SW480 (cell line): ENCODE measurements around the gene EPS8L2.
A peak's percentile ranks its signal among the peaks of the same experiment; 100 is the strongest.

ENCODE experiments used
- DNase-seq: peaks from one replicate; pipeline ENCODE4 v3.0.0-alpha.2; 2016; ENCODE audit warnings: low spot score

Gene EPS8L2

GRCh38 chr11:763073-763463, 57.0 kb downstream of the EPS8L2 start:
- DNase-seq, result peak; percentile 65

- peak; percentile 59 for DNase-seq
These were observed 57.7 kb downstream of the EPS8L2 start for GRCh38 chr11:763549-764321.

DNA sequence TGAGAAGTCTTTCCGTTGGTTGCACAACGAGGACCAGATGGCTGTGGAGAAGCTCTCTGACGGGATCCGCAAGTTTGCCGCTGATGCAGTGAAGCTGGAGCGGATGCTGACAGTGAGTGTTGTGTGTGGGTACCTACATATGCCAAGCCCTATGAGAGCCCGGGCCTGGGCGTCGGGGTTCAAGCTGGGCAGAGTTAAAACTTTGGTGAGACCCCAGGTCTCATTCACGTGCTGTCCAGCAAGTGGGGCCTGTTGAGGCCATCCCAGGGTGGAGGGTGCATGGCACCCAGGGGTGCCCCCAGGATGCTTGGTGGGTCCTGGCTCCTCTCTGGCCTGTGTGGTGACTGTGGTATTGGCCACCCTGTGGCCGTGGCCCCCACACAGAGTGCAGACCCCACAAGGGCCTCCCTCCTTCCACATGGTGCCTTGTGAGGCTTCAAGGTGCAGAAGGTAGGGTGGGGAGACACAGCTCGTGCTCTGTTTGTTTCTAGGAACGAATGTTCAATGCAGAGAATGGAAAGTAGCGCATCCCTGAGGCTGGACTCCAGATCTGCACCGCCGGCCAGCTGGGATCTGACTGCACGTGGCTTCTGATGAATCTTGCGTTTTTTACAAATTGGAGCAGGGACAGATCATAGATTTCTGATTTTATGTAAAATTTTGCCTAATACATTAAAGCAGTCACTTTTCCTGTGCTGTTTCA, 58.4 kb downstream of the EPS8L2 start:
- DNase-seq, result no peak

DNA sequence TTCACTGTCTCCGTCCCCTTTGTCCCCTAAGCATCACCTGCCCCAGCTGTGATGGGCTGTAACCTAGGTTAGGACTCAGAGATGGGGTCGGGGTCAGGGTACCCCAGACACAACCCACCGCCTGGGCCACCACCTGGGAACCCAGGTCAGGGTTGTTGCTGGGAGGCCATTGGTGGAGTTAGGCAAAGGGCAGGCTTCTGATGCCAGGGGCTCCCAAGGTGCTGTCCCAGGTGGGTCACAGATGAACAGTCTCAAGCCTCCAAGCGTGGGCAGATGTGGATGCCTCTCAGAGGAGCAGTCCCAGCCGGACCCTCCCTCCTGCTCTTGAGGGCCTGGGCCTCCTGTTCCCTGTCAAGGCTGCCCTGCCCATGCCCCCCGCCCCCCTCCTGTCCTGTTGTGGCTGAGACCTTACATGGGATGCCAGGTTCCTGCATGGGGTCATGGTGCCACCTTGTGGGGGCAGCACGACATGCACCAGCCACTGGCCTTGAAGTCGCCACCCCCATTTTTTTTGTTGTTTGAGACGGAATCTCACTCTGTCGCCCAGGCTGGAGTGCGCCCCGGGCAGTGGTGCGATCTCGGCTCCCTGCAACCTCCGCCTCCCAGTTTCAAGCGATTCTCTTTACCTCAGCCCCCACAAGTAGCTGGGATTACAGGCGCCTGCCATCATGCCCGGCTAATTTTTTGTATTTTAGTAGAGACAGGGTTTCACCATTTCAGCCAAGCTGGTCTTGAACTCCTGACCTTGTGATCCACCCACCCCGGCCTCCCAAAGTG, 59.2 kb downstream of the EPS8L2 start:
- peak; percentile 42 for DNase-seq

DNA sequence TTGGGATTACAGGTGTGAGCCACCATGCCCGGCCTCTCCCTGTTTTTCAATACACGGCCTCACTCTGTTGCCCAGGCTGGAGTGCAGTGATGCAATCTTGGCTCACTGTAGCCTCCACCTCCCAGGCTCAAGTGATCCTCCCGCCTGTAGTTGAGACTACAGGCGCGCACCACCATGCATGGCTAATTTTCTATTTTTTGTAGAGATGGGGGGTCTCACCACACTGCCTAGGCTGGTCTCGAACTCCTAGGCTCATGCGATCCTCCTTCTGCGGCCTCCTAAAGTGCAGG, 59.7 kb downstream of the EPS8L2 start:
- no peak for DNase-seq

- DNase-seq, result no peak
These were observed 60.3 kb downstream of the EPS8L2 start for GRCh38 chr11:766106-766935.

GRCh38 chr11:766936-767210, 60.8 kb downstream of the EPS8L2 start:
- no peak for DNase-seq

GRCh38 chr11:767238-767637, 61.2 kb downstream of the EPS8L2 start:
- no peak for DNase-seq

DNA sequence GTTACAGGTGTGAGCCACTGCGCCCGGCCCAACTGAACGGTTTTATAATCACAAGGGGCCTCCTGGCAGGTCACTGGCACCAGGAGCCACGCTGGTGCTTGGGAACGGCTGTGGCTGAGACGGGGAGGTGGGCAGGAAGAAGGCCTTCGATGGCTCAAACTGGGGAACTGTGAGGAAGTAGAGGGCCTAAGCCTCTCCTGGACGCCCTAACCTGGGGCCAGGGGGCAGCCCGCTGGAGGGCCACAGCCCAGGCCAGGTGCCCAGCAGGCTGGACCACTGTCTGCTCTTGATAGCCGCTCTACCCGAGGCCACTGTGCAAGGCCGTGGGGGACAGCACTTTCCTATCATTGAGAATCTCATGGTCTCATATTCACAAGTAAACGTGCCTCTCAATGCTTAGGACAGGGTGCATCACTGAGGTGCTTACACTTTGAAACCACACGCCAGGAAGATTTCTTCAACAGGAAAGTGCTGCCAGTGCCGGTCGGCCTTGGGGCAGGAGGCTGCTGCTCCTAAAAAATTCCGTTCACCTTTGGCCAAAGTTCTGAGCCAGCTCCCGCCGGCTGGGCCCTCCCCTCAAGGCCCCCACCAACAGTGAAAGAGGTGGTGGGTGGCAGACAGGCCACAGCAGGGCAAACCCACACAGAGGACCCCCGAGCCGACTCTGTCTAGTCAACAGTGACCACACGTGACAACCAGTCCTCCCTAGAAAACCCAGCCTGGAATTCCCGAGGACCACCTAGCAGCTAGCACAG, 64.0 kb downstream of the EPS8L2 start:
- DNase-seq, result no peak

DNA sequence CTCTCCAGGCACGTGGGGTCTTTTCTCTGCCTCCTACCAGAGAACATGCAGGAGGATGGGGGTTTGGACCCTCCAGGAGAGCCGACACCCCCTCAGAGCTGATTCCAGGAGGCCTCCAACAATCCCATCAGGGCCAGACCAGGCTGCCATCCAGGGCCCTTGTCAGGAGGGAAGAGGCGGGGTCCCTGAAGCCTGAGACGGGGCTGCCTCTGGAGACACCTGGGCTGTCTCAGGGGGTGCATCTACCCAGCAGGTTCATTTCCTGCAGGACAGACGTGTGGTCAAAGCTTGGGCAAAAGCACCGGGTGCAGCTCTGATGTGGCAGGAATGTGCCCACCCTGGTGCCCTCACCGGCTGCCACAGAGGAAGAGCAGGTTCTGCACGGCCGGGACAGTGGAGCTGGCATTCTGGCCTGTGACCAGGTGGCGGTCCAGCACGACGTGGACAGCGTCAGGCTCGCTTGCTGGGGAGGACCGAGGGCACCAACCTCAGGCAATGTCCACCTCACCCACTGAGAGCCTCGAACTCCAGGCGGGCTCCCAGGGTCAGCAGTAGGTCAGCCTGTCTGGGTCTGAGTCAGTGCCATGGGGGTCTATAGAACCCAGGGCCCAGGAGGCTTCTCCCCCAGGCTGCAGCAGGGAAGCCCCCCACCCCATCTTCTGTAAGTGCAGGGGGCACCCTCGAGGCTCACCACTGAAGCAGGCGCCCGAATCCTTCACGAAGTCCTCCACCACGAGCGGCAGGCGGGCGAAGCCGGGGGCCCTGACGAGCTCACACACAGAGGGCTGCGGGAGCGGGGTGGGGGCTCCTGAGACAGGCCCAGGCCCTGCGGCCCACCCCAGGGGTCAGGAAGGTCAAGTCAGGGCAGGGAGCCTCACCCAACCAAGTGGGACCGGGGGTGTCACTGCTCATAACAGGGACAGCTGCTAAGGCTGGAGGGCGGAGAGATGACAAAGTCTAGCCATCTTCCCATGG, 64.9 kb downstream of the EPS8L2 start:
- no peak for DNase-seq

DNA sequence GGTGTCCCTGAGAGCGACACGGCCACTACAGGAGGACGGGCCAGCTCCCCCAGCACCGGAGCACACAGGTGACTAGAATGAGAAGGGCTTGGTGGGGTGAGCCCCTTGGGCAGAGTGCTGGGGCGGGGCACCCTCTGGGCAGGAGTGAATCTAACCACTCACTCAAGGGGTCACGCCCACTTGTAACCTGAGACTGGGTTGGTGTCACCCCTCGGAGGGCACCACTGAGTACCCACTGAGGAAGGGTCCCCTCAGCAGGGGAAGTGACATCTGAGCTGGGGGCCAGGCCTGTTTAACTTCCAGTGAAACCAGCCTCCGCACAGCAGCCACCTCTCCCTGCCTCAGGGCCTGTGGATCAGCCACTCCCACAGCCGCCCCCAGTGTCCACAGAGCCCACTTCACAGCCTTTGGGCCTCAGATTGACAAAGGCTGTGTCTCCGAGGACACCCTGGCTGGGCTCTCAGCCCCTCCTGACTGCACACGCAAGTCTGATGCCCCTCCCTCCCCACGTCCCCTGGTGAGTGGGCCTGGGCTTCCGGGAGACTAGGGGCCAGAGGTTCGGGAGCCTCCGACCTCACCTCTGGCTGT, 65.7 kb downstream of the EPS8L2 start:
- no peak for DNase-seq

- DNase-seq, result no peak
These were observed 66.7 kb downstream of the EPS8L2 start for GRCh38 chr11:772429-773390.

DNA sequence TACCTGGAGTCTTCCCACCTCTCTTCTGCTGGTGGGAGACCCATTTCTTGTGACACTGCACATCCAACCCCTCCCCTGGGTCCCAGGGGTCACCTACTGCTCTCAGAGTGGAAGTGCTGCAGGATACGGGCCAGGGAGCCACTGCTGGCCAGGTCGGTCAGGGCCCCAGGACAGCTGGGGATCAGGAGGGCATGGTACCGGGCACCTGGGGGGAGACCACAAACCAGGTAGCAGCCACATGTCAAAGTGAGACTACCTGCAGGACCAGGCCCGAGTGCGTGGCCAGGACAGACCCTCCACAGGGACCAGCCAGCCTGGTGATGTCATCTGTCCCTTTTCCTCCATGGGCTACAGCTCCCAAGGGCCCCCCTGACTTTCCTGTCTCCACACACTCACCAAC, 67.4 kb downstream of the EPS8L2 start:
- DNase-seq, result no peak

DNA sequence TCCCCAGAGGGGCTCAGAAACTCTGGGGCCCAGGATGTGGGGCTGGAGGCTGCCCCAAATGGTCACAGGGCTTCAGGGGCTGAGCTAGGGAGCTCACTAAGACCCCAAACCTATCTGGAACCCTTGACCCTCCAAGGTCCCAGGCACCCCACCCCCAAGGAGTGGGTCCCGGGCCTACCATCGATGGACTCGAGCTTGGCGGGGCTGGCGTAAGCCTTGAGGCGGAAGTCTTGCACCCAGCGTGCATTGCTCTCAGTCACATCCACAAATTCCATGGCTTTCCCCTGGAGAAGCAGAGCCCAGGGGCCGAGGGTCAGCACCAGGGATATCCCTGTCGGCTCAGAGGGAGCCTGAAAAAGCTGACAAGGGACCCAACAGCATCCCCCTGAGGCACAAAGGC, 67.8 kb downstream of the EPS8L2 start:
- no peak for DNase-seq

DNA sequence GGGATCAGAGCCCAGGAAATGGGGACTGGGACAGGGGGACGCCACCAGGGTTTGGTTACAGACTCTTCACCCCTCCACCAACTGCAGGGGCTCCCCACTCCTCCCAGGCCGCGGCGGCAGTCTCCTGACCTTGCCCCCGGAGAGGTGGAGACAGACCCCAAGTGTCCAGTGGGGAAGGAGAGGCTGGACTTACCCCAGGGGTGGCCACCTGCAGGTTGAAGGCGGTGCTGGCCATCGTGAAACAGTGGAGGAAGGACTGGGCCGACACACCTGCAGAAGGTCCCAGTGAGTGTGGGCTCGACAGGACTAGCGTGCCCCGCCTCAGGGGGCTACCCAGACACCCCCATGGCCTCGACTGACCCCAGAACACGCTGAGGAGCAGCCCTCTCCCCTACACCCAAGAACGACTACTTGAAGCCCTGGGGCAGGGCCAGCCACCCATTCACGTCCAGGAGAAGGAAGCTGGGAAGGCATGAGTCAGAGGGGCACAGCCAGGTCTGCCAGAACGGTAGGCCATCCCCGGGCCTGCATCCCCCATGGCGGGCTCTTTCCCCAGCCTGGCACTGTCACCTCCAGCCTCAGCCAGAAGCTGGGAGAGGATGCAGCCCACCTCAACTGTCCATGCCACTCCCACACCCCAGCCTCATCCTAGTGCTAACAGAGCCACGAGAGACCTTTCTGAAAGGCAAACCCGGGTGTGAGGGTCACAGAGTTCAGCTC, 69.0 kb downstream of the EPS8L2 start:
- no peak for DNase-seq

DNA sequence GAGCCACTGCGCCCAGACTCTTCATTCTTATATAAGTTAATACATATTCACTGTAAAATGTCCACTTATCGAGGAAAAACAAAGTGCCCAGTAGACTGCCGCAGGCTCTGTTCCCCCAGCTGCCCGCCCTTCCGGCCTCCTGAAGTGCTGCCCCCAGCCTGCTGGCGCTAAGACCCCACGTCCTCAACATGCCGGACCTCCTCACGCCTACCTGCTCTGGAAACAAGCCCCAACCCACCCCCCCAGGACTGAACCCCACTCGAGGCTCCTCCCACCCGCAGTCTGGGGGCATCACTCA, 70.2 kb downstream of the EPS8L2 start:
- DNase-seq, result no peak

DNA sequence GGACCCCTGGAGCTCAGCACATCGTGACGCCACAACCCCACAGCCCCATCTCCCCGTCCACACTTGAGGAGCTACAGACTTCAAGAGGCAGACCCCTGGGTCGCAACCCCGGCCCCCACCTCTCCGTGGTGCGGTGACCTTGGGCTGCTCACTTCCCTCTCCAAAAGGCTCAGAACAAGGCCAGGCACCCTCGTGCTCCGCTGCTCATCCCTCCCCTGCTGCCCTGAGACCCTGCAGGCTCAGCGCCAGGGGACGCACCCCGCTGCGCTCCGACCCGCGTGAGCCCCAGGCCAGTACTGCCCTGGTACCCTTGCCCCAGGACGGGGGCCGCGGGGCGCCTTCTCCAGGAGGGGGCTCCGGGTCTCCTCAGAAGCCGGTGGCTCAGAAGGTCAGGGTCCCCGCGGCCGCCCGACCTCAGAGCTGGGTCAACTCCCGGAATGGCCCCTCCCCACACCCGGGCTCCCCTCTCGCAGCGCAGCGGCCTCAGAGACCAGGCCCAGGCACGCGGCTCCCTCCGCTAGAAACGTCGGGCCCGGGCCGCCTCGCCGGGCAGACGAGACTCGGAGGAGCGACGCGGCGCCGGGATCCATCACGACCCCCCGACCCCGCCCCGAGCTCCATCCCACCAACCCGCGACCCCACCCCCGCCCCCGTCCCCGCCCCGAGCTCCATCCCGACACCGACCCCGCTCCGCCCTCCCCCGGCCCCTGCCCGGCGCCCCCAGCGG, 70.7 kb downstream of the EPS8L2 start:
- DNase-seq, result no peak
